Activated naive CD4-positive, alpha-beta T cell treated with anti-CD3 and anti-CD28 coated beads, Interleukin-2, amount 50 U/mL, for 16 hours (primary cell): ENCODE data around the gene ROGDI.

ENCODE experiments used
- DNase-seq: peaks from one replicate; pipeline ENCODE4 v3.0.0-alpha.2; 2020

Gene ROGDI

DNA sequence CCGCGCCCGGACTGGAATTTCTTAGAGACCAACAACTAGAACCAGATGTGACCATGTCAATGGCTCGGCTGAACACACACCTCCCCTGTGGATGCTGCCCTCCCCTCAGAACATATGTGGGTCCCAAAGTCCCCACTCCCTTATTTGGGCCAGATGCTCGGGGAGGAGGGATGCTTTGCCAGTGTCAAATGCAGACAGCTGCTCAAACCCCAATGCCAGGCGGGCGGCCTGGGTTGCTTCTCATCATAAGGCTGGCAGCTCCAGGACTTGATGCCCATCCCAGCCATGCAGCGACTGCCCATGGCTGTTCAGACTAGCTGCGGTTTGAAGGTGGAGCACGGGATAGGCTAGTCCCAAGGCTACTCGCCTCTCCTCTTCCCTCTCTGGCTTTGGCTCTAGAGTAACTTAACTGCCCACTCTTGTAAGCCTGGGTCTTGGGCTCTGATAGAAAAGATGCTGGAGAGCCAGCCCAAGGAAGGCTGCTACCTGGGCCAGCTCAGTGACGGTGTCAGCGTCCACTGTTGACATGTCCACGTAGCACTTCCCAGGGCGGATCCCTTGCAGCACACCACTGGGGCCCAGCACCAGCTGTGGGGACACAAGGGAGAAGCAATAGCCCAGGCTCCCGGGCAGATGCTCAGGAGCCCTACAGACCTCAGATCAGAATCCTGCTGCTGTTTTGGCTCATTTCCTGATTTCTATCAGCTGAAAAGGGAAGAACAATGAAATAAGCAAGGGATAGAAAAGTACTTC is 11.0 kb upstream of the ROGDI start:
- DNase-seq, result no peak

DNA sequence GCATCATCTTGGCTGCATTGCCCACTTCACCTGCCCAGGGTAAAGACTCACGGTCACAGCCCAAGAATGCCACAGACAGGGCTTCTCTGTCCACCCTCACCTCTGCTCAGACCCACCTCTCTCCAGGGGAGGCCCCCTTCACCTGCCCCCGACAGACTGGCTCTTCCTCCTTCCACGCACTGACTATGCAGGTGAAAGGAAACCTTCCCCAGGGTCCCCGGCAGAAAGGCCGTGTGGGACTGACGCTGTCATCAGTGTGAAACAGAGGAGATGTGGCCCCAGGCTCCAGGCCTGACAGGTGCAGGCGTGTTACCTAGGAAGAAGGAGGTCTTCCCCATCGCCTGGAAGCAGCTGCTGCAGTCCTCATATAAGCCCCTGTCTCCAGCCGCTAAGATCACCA is 9.3 kb upstream of the ROGDI start:
- DNase-seq, result no peak

DNA sequence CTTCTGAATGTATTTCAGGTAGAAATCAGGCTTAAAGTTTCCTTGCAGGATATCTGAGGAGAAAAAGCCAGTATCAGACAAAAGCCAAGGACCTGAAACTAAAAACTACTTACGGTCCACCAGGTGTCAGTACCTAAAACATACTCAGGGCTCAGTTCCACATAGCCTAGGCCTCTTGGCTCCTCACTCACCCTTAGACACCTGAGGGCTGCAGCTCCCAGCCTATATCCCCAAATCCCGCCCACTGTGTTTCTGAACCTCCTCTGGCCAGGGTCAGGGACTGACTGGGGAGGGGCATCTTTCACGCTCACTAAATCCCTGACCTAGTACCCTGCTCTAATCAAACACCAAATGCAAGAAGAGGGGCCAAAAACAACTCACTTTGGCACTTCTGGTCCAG is 8.8 kb upstream of the ROGDI start:
- no peak for DNase-seq

DNA sequence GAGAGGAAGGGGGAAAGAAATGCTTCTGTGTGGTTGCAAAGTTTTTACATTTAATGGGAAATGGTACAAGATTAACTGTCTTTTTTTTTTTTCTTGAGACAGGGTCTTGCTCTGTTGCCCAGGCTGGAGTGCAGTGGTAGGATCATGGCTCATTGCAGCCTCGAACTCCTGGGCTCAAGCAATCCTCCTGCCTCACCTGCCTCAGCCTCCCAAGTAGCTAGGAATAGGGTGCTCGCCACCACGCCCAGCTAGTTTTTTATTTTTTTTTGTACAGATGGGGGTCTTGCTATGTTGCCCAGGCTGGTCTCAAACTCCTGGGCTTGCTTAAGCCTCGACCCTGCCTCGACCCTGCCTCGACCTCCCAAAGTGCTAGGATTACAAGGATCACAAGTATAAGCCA is 3.8 kb upstream of the ROGDI start:
- no peak for DNase-seq

DNA sequence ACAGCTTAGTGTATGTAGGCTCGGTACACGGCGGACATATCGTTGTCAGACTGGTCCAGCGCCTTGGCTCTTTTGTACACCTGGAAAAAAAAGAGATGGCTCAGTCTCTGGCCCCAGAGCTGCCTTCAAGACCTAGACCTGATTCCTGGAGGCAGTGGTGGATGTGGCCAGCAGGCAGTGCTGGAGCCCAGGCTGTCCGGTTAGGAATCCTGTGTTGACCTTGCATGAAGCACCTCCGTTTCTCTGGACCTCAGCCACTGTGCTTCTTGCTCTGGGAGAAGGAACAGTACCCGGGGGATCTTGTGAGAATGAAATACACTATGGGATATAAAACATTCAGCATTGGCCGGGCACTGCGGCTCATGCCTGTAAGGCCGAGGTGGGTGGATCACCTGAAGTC is 2.8 kb upstream of the ROGDI start:
- DNase-seq, result no peak

DNA sequence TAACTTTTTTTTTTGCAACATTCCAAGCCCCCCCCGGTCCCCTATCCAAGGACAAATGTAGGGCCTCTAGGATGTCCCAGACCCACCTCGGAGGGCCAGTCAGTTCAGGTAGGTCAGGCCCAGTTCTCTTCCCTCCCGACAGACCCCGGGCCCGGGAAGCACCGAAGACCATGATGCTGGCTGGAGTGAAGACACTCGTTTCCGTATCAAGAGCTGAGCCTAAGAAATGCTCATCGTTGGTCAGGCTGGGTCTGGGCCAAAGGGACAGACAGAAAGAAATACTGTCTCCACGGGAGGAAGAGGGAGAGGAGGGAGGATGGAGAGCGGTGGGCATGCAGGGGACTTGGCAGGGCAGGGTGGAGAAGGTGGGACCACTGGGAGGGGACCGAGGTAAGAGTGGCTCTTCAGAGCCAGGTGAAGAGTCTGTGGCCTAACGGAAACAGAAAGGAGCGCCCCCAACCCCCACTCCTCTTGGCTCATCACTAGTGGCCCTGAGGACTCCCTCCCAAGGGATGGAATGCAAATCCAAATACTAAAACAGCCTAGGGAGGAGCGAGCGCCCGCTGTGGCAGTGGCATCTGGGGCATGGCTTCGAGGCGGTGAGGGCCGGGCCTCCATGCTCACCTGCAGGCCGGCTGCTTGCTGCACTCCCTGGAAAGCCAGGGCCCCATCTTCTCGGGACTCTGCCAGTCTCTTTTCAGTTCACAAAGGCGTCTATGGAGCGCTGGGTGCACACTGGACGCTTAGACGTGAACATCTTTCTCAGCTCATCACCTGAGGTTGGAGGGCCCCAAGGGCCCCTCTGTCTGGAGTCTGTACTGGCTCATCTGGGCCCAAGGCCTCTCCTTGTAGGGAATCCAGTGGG is 1.7 kb upstream of the ROGDI start:
- no peak for DNase-seq

DNA sequence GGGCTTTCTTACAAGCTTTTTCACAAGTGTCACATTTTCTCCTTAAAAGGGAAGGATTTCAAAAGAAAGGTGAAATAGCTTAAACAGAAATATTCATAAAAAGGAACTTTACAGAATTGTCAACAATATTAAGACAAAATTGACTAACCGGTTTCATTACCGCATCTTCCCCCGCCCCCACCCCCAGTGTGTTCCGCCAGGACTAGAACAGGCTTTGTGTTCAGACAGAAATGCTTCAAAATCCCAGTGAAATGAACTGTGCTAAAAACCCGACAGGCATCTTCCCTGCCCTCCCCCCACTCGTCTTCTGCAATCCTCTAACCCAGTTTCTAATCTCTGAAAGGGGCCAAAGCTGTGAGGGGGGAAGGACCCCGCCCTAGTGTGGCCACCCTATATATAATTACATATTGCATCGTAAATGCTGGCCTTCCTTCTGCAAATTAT is 990 bp upstream of the ROGDI start:
- no peak for DNase-seq

DNA sequence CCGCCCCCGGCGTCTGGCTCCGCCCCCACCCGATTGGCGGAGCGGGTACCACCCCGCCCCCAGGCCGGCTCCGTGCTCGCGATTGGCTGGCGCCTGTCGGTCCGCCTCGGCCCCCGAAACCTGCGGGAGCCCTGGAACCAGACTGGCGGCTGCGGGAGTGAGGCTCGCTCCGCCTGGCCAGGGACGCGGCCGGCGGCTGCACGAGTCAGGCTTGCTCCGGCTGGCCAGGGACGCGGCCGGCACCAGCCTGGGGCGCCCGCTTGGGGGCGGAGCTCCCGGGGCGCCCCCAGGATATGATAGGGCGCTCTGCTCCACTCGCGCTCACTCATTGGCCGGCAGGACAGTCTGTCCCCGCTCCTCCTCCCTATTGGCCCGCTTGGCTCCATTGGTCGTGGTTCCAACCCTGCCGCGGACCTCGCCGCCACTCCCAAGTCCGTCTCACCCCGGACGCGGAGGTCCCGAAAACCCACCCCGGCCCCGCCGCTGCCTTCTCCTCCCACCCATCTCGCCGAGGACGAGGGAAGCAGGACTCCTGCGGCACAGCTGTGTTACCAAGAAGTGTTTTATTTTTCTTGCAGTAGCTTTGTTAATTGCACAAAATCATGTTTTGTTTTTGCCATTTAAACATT is 340 bp upstream of the ROGDI start:
- DNase-seq, result peak; percentile 92

DNA sequence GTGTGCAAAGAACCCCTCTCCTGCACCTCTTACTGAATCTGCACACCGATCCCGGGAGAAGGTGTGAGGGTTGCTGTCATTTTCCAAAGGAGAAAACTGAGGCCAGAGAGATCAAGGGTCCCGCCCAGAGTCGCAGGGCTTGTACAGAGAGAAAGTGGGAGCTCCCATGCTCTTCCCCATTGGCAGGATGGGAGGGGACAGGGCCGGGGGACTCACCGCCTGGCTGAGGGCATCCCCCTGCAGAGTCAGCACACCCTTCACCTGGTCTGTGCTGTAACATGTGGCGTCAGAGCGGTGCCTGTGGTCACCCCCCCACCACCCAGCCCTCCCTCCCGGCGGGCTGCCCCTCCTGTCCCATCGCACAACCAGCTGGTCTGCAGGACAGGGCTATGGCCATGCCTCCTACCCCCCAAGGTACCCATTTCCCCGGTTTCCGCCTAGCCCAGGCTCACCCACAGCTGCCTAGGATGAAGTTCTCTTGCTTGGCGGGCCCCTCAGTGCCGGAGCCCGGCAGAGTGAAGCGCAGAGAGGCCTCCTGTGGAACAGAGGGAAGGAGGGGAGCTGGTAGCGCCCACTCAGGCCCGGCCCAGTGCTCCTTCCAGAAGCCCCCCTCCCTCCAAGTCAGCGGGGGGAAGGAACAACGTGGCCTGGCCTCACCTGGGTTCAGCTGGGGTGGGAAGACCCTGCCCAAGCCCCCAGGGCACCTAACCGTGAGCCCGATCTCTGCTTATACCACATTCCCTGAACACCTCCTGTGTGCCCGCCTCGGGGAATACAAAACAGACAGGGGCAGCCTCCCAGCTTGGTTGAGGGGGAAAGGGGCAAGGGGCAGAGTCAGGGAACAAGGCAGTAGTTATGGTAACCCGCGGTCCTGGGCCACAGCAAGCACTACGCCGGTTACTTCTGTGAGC is 1.1 kb downstream of the ROGDI start:
- DNase-seq, result no peak

DNA sequence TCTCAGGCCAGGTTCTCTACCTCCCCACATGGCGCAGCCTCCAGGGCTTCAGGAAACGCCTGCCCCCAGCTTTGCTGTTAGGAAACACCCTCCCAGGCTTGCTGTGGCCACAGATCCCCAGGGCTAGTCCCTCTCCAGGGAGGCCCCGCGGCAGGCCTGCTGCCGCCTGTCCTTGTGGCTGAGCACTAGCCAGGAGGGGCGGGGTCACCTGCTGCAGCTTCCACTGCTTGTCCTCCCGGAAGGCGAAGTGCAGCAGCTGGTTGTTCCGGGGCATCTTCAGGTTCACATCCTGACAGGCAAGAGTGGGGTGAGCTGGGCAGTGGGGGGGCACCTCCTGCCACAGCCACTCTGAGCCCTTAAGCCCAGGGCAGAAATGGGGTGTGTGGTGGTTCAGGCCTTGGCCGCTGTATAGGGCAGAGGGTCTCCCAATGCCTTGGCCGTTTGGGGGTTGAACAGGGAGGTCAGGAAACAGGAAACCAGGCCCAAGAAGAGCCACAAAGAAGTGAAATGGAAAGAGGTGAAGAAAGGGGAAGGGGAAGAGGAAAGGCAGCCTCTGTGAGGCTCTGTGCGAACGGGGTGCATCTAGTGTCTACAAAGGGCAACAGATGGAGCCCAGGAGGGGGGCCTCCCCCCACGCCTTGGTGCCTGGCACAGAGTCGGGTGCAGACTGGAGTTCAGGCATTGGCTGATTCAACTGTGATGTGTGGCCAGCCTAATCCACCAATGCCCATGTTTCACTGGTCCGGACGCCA is 2.0 kb downstream of the ROGDI start:
- no peak for DNase-seq

DNA sequence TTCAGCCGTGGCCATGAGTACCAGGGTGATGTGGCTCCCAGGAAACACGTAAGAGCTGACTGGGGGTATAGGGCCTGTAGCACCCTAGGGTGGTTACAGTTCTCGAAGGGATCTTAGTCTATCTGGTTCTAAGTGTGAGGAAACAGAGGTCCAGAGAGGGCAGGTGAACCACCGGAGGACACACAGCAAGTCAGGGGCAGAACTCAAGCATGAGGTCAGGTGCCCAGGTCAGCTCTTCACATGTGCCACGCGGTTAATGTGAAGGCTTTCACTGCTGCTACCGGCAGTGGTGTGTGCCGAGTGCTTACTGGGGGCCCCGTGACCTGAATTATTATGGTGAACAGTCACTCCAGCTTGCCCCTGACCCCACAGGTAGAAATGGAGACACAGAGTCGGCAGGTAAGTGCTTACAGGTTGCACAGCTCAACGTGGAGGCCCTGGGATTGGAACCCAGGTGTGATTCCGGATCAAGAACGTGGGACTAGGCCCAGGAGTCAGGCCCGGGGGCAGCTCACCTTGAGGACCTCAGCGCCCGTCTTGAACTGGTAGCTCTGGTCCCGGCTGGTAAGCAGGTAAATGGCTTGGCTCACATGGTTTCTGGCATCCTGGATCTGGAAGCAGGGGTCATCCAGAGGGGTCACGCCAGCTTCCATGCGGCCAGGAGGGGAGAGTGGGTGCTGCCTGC is 3.1 kb downstream of the ROGDI start:
- DNase-seq, result no peak

DNA sequence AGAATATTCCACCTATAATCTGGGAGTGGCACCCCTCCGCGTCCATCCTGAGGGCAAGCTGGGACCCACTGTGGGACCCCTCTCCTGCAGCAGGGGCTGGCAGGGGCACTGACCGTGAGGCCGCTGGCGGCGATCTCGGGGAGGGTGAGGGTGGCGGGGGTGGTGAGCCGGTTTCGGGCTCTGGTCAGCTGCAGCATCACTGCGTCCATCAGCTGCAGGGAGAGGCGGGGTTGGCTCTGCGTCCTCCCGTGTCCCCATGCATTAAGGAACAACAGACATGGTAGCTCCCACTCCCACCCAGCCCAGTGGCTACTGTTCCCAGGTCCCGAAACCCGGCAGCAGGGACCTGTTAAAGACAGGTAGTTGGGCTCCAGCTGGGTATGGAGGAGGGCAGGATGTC is 4.0 kb downstream of the ROGDI start:
- no peak for DNase-seq

DNA sequence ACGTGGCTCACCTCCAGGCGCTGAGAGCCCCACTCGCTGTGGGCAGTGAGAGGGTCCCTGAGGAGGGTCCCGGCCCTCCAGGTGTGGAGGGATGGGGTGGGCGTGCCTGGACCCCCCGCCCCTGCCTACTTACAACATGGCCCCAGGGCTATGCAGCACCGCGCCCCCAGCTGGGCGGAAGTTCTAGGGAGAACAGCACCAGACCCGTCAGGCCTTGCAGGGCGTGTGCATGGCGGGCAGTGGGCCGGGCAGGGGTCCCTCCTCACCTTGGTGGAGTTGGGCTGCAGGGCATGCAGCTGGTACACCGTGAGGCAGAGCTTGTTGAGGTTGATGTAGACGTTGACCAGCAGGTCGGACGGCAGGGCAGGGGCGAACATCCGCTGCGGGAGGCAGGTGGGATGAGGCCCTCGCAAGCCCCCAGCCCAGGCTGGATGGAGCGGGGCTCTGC is 4.6 kb downstream of the ROGDI start:
- DNase-seq, result no peak

DNA sequence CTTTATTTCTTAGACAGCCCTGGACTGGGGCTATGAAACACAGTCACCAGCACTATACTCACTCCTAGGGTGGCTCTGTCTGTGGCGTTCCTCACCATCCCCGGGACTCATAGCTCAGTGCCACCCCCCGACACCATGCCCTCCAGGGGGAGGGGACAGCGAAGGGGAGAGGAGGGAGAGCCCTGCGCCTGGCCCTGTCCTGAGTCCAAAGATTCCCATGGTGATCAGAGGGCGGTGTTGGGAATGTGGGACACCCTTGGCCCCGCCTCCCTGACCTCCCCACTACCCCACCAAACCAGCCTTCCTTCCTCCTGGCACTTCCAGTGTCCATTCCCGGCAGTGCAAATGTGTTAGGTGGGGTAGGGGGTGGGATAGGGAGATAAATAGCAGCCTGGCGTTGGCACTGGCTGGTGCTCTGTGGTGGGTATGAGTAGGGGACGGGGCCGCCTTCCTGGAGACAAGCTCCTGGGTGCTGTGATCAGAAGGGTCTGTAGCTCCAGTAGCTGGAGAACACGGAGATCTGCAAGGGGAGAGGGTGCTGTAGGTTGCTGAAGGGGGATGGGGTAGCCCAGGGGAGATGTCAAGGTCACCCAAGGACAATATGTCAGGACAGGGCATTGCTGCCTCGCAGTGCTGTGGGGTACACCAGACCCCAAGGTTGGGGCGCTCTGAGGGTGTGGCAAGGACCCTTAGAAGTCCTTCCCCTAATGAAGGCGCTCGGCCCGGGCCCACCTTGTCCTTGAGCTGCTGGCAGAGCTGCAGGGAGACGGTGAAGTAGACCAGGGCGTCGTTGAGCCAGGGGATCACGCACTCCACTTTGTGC is 5.2 kb downstream of the ROGDI start:
- no peak for DNase-seq

DNA sequence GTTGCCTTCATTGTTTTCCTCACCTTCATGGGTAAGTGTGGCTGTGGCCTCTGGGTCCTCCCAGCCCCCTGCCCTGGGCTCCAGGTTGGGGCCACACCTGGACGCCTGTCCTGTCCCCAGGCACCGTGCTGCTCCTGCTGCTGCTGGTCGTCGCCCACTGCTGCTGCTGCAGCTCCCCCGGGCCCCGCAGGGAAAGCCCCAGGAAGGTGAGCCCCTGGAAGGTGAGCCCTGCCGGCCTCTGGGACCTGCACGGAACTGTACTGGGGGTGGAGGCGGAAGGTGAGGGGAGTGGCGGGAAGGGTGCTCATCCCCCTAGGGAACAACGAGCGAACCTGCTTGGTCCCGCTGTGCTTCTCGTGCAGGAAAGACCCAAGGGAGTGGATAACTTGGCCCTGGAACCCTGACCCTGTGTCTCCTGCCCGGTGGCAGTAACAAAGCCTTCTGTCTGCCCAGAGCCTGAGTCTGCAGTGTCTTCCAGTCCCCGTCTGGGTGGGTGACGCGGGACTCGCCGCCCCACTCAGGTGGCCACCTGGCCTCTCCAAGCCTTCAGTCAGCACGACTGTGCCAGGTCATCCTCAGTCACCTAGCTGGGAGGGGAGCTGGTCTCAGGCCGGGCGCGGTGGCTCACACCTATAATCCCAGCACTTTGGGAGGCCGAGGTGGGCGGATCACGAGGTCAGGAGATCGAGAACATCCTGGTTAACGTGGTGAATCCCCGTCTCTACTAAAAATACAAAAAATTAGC is 6.4 kb downstream of the ROGDI start:
- DNase-seq, result no peak

DNA sequence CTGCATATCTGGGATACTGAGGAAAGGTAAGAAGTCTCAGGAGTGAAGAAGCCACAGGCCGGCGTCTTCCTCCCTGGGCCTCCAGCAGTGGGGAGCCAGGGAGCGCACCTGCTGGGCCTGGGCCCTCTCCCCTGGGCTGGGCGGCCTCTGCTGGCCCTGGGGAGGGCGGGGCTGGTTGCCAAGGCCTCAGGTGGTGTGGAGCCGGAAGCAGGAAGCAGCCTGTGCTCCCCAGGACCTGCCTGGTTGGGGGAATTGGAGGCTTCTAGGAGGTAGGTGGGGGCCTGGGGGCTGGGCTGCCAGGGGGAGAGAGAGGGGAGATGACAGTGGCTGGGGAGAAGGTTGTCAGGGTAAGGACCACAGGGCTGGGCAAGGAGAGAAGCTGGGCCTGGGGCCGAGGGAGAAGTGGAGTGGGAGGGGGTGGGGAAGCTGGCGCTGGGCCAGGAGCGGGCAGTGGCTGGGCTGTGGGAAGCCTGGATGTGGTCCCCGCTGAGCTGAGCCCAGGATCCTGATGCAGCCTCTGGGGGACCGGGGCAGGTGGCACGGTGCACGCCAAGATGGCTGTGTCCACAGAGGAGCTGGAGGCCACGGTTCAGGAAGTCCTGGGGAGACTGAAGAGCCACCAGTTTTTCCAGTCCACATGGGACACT is 7.1 kb downstream of the ROGDI start, which contains the start of gene SMIM22:
Gene SMIM22, plus strand, starts transcription at position 189 of the 647 bp plus-strand sequence. Its CDS starts 366 bp downstream, at position 555.
- DNase-seq, result no peak

DNA sequence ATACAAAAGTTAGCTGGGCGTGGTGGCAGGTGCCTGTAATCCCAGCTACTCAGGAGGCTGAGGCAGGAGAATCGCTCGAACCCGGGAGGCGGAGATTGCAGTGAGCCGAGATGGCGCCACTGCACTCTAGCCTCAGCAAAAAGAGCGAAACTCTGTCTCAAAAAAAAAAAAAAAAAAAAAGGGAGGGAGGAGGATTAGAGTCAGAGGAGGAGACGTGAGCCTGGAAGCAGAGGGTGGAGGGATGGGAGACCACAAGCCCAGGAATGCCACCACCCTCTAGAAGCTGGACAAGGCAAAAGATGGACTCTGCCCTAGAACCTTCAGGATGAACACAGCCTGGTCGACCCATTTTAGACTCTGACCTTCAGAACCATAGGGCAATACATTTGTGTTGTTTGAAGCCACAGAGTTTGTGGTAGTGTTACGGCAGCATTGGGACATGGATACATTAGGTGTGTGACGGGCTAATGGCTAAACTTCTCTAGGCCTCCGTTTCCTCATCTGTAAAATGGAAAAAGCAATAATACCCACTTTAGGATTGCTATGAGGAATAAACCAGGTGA is 9.4 kb downstream of the ROGDI start:
- no peak for DNase-seq

DNA sequence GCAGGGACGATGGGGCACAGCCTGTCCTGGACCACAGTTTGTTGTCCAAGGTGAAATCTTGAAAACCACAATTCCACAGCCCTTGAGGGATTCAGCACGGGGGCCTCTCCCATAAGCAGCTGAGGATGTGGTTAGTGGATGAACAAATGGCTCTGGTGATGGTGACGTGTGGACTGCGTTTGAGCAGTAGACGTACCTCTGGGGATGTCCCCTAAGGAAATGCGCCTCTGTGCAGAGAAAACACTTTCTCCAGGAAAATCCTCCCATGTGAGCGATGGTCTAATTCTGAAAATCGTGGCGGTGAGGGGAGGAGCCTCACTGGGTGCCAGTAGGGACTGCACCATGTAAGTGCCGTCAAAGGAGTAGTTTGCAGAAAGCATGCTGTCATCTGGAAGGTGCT is 11.6 kb downstream of the ROGDI start:
- DNase-seq, result no peak

DNA sequence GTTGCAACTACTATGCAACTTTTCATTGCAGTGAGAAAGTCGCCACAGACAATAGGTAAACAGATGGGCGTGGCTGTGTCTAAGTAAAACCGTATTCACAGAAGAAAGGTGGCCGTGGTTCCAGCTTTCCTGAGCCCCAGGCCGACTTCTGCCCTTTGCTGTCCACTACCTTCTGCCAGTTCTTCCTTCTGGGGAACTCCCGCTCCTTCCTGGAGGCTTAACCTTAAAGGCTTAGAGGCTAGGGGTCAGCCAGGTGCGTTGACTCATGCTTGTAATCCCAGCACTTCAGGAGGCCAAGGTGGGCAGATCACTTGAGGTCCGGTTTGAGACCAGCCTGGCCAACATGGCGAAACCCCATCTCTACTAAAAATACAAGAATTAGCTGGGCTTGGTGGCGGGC is 12.2 kb downstream of the ROGDI start:
- DNase-seq, result no peak
